22Rv1 (cell line): ENCODE measurements around the gene DIRAS3.

ENCODE experiments used
- CTCF ChIP-seq: fragments of 450-650 bp; IDR thresholded peaks from 2 replicates; pipeline ENCODE4 v1.5.1; 2017; ENCODE audit warnings: mild to moderate bottlenecking
- ZFX ChIP-seq: fragments of 450-650 bp; IDR thresholded peaks from 2 replicates; pipeline ENCODE4 v1.6.1; 2017; ENCODE audit warnings: antibody characterized with exemption, borderline replicate concordance

- TF ChIP-seq CTCF (no peak), ZFX (no peak)
These were observed 37.1 kb downstream of the DIRAS3 start for GRCh38 chr1:68013351-68013750.
